ENCODE data around the gene EMX2. TPM values are rescaled to one million over a fixed set of nuclear protein-coding genes. Genes with fewer than 3 reads are reported as not detected.

EMX2 gene
- total and polyA plus RNA-seq, 2 experiments from 2014 or later: 13.2 to 16.3 TPM

DNA sequence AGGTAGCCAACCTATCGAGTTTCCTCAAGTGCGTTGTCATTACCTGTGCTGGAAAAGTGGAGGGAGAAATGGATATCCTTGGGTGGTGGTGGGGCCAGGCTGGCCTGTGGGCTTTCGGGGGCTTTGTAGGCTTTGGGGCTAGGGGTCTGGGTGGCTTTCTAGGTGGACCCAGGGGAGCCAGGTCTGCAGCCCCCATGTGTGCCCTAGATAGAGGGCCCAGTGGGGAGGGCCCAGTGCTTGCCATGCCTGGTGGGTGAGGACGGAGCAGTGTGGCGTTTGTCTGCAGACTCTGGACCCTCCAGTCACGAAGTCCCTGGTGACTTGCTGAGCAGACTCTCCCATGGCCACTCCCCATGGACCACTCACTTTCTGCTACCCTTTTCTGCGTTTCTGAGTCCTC is 19.7 kb downstream of the EMX2 start:
- H3K4me1 ChIP-seq (ENCODE audit: insufficient read depth): no peaks in the 10 kb centered on the region
- H3K9me2 ChIP-seq (ENCODE audit: insufficient read depth): no peaks in the 10 kb centered on the region

DNA sequence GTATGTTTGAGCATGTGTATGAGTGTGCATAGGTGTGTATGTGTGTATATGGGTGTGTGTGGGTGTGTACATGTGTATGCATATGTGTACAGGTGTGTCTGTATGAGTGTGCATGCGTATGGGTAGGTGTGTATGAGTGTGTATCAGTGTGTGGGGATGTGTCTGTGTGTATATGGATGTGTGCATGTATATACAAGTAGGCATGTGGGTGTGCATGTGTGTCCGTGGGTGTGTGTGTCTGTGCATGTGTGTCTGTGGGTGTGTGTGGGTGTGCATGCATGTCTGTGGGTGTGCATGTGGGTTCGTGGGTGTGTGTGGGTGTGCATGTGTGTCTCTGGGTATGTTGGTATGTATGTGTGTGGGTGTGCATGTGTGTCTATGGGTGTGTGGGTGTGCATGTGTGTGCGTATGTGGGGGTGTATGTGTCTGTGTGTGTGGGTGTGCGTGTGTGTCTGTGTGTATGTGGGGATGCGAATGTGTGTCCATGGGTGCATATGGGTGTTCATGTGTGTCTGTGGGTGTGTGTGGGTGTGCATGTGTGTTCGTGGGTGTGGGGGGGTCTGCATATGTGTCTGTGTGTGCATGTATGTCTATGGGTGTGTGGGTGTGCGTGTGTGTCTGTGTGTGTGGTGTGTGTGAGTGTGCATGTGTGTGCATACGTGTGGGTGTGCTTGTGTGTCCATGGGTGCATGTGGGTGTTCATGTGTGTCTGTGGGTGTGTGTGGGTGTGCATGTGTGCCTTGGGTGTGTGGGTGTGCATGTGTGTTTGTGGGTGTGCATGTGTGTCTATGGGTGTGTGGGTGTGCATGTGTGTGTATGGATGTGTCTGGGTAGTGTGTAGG is 20.6 kb downstream of the EMX2 start:
- Histone ChIP-seq H3K27me3 (replicated peaks; ENCODE audit: insufficient read depth) (no peaks in the 10 kb centered on the region), H3K4me1 (ENCODE audit: insufficient read depth) (peaks cover 2% of the 10 kb centered on the region; the same call in 1 of the 2 replicates), H4K20me1 (ENCODE audit: insufficient read depth) (no peaks in the 10 kb centered on the region), H3K4me3 (no peak overlapping the region), H2AFZ (no peak overlapping the region), H3K27ac (no peak overlapping the region), H3K79me2 (ENCODE audit: insufficient read depth) (no peaks in the 10 kb centered on the region), H3K4me2 (ENCODE audit: unreplicated experiment) (no peak overlapping the region), H3K9me3 (ENCODE audit: low read depth) (no peaks in the 10 kb centered on the region), H3K9me2 (ENCODE audit: insufficient read depth) (no peaks in the 10 kb centered on the region), H3F3A (ENCODE audit: insufficient read depth) (no peaks in the 10 kb centered on the region), H3K9ac (no peak overlapping the region), H3K36me3 (ENCODE audit: low read depth) (no peaks in the 10 kb centered on the region)
- in situ Hi-C loops (cut with MboI): no loop called here
- DNase-seq: no peak
- TF ChIP-seq EZH2phosphoT487 (IDR thresholded peaks at IDR 0.05; ENCODE audit: insufficient read depth, low read depth) (no peak), EZH2 (IDR thresholded peaks at IDR 0.05; ENCODE audit: insufficient read depth, poor library complexity, severe bottlenecking) (no peak)
- WGBS, 2 experiments (ENCODE audit: low coverage in 1 of 2, low lambda C conversion rate in 2 of 2, missing lambda C conversion rate in 2 of 2): 72 to 78% methylated on average over 8 to 9 of the region's 9 CpGs

More for the DNA sequence above, 19.7 kb downstream of the EMX2 start:
- Histone ChIP-seq H3K27me3 (replicated peaks; ENCODE audit: insufficient read depth) (no peaks in the 10 kb centered on the region), H3K9ac (no peak overlapping the region), H3K79me2 (ENCODE audit: insufficient read depth) (no peaks in the 10 kb centered on the region), H3K9me3 (ENCODE audit: low read depth) (no peaks in the 10 kb centered on the region), H3K4me2 (ENCODE audit: unreplicated experiment) (no peak overlapping the region), H3K4me3 (no peak overlapping the region), H2AFZ (no peak overlapping the region), H4K20me1 (ENCODE audit: insufficient read depth) (no peaks in the 10 kb centered on the region), H3K36me3 (ENCODE audit: low read depth) (no peaks in the 10 kb centered on the region), H3F3A (ENCODE audit: insufficient read depth) (no peaks in the 10 kb centered on the region), H3K27ac (no peak overlapping the region)
- no peak for TF ChIP-seq EZH2 (IDR thresholded peaks at IDR 0.05; ENCODE audit: insufficient read depth, poor library complexity, severe bottlenecking)
- no peak for TF ChIP-seq EZH2phosphoT487 (IDR thresholded peaks at IDR 0.05; ENCODE audit: insufficient read depth, low read depth)
- DNase-seq: no peak
- in situ Hi-C loops (cut with MboI): no loop called here
- 84 to 89% methylated on average over 7 of the region's 7 CpGs for WGBS, 2 experiments (ENCODE audit: low coverage in 1 of 2, low lambda C conversion rate in 2 of 2, missing lambda C conversion rate in 2 of 2)

DNA sequence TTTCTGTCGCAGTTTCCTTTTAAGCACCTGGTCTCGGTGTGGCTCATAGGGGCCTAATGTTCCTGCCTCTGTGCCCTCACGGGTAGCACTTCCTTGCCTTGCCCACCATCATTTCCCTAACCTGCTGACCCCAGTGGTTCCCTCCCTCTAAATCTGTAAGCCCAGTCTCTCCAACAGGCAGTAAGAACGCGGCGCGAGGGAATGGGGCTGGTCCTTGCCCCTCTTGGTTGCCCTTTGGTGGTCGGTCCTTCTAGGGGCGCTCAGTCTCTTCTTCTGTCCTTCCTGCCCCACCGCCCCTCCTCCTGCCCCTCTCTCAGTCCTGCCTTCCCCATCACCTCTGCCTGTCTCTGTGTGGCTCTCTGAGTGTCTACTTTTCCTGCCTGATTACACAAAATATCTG is 21.2 kb downstream of the EMX2 start:
- Histone ChIP-seq H2AFZ (no peak overlapping the region), H3F3A (ENCODE audit: insufficient read depth) (no peaks in the 10 kb centered on the region), H3K4me2 (ENCODE audit: unreplicated experiment) (no peak overlapping the region), H4K20me1 (ENCODE audit: insufficient read depth) (no peaks in the 10 kb centered on the region), H3K4me3 (no peak overlapping the region), H3K4me1 (ENCODE audit: insufficient read depth) (peaks cover 3% of the 10 kb centered on the region; the same call in 1 of the 2 replicates), H3K9me2 (ENCODE audit: insufficient read depth) (no peaks in the 10 kb centered on the region), H3K27ac (no peak overlapping the region), H3K27me3 (replicated peaks; ENCODE audit: insufficient read depth) (no peaks in the 10 kb centered on the region), H3K9ac (no peak overlapping the region), H3K9me3 (ENCODE audit: low read depth) (no peaks in the 10 kb centered on the region), H3K36me3 (ENCODE audit: low read depth) (no peaks in the 10 kb centered on the region), H3K79me2 (ENCODE audit: insufficient read depth) (no peaks in the 10 kb centered on the region)
- no peak for DNase-seq
- in situ Hi-C loops (cut with MboI): no loop called here
- 83 to 89% methylated on average over 10 of the region's 10 CpGs for WGBS, 2 experiments (ENCODE audit: low coverage in 1 of 2, low lambda C conversion rate in 2 of 2, missing lambda C conversion rate in 2 of 2)
- TF ChIP-seq EZH2phosphoT487 (IDR thresholded peaks at IDR 0.05; ENCODE audit: insufficient read depth, low read depth) (no peak), EZH2 (IDR thresholded peaks at IDR 0.05; ENCODE audit: insufficient read depth, poor library complexity, severe bottlenecking) (no peak)

DNA sequence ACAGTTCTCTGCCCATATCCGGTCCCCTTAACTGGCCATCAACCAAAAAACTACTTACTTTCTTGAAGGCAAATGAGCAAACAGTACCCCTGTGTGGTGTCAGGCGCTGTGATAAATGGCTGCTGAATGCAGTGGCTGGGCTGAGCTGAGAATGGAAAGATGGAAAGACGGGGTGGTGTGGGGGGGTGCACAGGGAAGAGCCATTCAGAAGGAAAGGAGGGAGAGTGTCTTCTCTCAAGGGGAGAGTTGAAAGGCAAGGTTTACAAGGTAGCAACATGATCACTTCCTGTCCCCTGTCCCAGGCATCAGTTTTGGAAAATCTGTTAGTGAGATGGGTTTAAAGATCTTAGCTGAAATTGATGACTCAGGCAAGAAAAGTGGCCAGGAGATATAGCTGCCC is 22.5 kb downstream of the EMX2 start:
- Histone ChIP-seq H3K9me3 (ENCODE audit: low read depth) (no peaks in the 10 kb centered on the region), H3K4me3 (no peak overlapping the region), H3K9ac (no peak overlapping the region), H3K4me2 (ENCODE audit: unreplicated experiment) (no peak overlapping the region), H2AFZ (no peak overlapping the region), H3K79me2 (ENCODE audit: insufficient read depth) (no peaks in the 10 kb centered on the region), H3K9me2 (ENCODE audit: insufficient read depth) (no peaks in the 10 kb centered on the region), H3K27me3 (replicated peaks; ENCODE audit: insufficient read depth) (no peaks in the 10 kb centered on the region), H4K20me1 (ENCODE audit: insufficient read depth) (no peaks in the 10 kb centered on the region), H3K4me1 (ENCODE audit: insufficient read depth) (peaks cover 3% of the 10 kb centered on the region; the same call in 1 of the 2 replicates), H3K27ac (no peak overlapping the region), H3F3A (ENCODE audit: insufficient read depth) (no peaks in the 10 kb centered on the region), H3K36me3 (ENCODE audit: low read depth) (no peaks in the 10 kb centered on the region)
- in situ Hi-C loops (cut with MboI): no loop called here
- TF ChIP-seq EZH2 (IDR thresholded peaks at IDR 0.05; ENCODE audit: insufficient read depth, poor library complexity, severe bottlenecking): no peak
- TF ChIP-seq EZH2phosphoT487 (IDR thresholded peaks at IDR 0.05; ENCODE audit: insufficient read depth, low read depth): no peak
- 96 to 100% methylated on average over 3 of the region's 3 CpGs for WGBS, 2 experiments (ENCODE audit: low coverage in 1 of 2, low lambda C conversion rate in 2 of 2, missing lambda C conversion rate in 2 of 2)
- no peak for DNase-seq
